SH-SY5Y (cell line): ENCODE measurements around the gene HECW1.

Experiments
- GATA2 ChIP-seq: IDR thresholded peaks from 2 replicates; pipeline ENCODE4 v1.6.1; 2011; ENCODE audit warnings: mild to moderate bottlenecking, low read depth, low read length
- GATA3 ChIP-seq: IDR thresholded peaks from 2 replicates; pipeline ENCODE4 v1.6.1; 2011; ENCODE audit warnings: low read depth, mild to moderate bottlenecking, low read length, moderate library complexity

DNA sequence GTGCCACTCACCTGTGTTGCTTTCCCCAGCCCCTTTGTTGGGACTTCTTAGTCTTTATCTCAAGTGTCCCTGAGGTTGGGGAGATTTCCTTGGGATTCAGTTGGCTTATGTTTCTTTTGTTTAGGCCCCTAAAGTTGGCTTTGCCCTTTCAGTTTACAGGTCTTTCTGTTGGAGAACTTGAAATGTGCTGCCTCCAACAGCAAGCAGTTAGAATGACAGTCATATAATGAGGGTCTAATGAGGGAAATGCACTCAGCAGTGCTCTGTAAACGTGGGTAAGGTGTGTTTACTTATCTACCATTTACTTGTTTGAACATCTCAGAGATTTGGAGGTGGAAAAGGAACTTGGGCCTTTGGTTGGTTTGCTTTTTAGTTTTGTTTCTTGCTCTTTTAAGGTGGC is 279.1 kb downstream of the HECW1 start:
- TF ChIP-seq GATA3 (no peak), GATA2 (no peak)
